NCI-H1048 (cell line): Measurements from ENCODE around the gene CTNS.

ENCODE experiments used
- DNase-seq: peaks from one replicate; lab custom pipeline; 2025; lab: John Stamatoyannopoulos, UW

Gene CTNS

GRCh38 chr17:3659541-3660111, 23.1 kb downstream of the CTNS start:
- no peak for DNase-seq

- no peak for DNase-seq
Measured at GRCh38 chr17:3660311-3660891, 23.8 kb downstream of the CTNS start.

GRCh38 chr17:3663102-3664011, 26.8 kb downstream of the CTNS start:
- DNase-seq: no peak

- DNase-seq: no peak
Measured at GRCh38 chr17:3665834-3666233, 29.3 kb downstream of the CTNS start.

GRCh38 chr17:3666516-3666915, 30.0 kb downstream of the CTNS start:
- DNase-seq: no peak

GRCh38 chr17:3667366-3668278, 31.1 kb downstream of the CTNS start:
- DNase-seq: peak; percentile 46

- DNase-seq: peak; percentile 94
Measured at GRCh38 chr17:3668279-3669084, 31.9 kb downstream of the CTNS start, which contains the start of the genes EMC6 and TAX1BP3. Gene EMC6 (plus strand): TSS chr17:3668812. CDS start chr17:3669147, 335 bp downstream. Gene TAX1BP3 (minus strand): TSS chr17:3668578. CDS start chr17:3668526, 52 bp downstream.

GRCh38 chr17:3669085-3669347, 32.5 kb downstream of the CTNS start:
- DNase-seq: no peak

GRCh38 chr17:3669548-3669947, 33.0 kb downstream of the CTNS start:
- DNase-seq: no peak

- DNase-seq: no peak
Measured at GRCh38 chr17:3672571-3672970, 36.0 kb downstream of the CTNS start.

GRCh38 chr17:3675886-3676285, 39.3 kb downstream of the CTNS start:
- no peak for DNase-seq

GRCh38 chr17:3678095-3678820, 41.7 kb downstream of the CTNS start:
- DNase-seq: no peak

GRCh38 chr17:3678821-3679530, 42.4 kb downstream of the CTNS start:
- DNase-seq: no peak

- no peak for DNase-seq
Measured at GRCh38 chr17:3679531-3680126, 43.1 kb downstream of the CTNS start.

- no peak for DNase-seq
Measured at GRCh38 chr17:3681057-3681456, 44.5 kb downstream of the CTNS start.

- no peak for DNase-seq
Measured at GRCh38 chr17:3681565-3681964, 45.0 kb downstream of the CTNS start.

- DNase-seq: no peak
Measured at GRCh38 chr17:3682033-3682432, 45.5 kb downstream of the CTNS start.

GRCh38 chr17:3683054-3683511, 46.5 kb downstream of the CTNS start:
- no peak for DNase-seq

GRCh38 chr17:3685174-3685573, 48.6 kb downstream of the CTNS start:
- no peak for DNase-seq
